C4-2B (cell line): ENCODE data around the gene FMNL3.

Experiments
- ZFX ChIP-seq: fragments of 450-650 bp; IDR thresholded peaks from 2 replicates; pipeline ENCODE4 v1.6.1; 2017
- TF ChIP-seq, protein P1 (sequence below): fragments of 450-650 bp; conservative IDR thresholded peaks from 2 replicates; pipeline ENCODE4 v1.5.1; 2017; ENCODE audit warnings: mild to moderate bottlenecking

DNA sequence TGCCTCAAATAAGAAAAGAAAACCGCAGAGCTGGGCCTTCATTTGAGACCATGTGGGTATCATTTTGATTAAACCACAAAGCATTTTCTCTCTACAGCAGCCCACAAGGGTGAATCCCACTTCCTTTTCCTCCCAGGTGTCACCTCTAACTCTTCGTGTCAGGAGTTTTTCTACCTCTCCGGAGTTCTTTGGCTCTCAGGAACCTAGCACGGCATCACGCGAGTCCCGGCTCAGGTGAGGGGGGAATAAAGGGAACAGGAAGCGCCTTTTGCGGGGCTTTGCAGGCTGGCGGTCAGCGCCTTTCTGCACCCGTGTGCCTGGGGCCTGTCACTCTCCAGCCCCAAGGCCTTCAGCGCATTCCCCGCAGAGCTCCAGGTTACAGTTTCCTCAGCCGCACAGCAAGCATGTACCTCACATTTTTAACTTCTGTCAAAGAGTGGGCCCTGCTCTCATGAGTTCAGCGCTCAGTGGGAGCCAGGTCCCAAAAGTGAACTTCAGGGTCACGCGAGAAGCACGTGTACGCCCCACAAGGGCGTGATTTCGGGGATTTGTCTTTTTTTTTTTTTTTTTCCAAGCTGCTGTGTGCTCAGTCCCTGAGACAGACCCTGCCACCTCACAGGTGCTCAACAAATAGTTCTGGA is 84.6 kb downstream of the FMNL3 start:
- TF ChIP-seq, protein P1, sequence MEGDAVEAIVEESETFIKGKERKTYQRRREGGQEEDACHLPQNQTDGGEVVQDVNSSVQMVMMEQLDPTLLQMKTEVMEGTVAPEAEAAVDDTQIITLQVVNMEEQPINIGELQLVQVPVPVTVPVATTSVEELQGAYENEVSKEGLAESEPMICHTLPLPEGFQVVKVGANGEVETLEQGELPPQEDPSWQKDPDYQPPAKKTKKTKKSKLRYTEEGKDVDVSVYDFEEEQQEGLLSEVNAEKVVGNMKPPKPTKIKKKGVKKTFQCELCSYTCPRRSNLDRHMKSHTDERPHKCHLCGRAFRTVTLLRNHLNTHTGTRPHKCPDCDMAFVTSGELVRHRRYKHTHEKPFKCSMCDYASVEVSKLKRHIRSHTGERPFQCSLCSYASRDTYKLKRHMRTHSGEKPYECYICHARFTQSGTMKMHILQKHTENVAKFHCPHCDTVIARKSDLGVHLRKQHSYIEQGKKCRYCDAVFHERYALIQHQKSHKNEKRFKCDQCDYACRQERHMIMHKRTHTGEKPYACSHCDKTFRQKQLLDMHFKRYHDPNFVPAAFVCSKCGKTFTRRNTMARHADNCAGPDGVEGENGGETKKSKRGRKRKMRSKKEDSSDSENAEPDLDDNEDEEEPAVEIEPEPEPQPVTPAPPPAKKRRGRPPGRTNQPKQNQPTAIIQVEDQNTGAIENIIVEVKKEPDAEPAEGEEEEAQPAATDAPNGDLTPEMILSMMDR: no peak
- TF ChIP-seq ZFX: peak; percentile 66
